ENCODE measurements around the gene CTNS.
A peak's percentile ranks its signal among the peaks of the same experiment; 100 is the strongest.

CTNS gene

DNA sequence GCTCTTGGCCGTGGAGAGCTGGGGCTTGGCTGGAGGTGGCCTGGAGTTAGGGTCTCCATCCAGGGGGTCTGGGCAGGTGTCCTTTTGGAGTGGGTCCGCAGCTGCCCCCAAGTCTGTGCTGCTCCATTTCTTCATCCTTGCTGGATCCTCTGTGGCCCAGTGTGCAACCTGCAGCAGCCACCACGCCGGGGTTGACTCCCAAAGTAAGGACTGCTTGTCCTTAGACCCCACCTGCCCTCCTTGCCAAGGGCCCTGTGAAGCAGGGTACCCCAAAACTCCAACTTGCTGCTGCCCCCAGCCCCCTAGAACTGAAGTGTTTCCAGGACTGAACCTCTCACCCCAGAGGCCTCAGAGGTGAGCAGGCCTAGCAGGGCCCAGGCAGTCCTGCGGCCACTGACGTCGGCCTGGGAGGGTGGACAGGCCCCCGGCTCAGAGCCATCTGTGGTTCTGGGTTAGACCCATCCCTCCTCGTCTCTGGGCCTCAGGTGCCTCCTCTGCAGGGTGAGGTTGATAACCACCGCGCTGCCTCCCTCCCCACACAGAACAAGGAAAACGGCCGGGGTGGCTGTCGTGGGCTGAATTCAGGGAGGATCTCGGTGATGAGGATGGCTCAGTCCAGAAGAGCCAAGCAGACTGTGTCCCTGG, 44.2 kb upstream of the CTNS start:
- DNase-seq = no peak
- H4K91ac ChIP-seq (ENCODE audit: low read length) = no peak overlapping the region
- H2BK15ac ChIP-seq (ENCODE audit: low read depth, poor library complexity, severe bottlenecking) = no peak overlapping the region
- peaks cover 40% of the 10 kb centered on the region for H3K4me1 ChIP-seq (ENCODE audit: control insufficient read depth, insufficient read depth, low read depth, low read length)
- H3K27ac ChIP-seq (ENCODE audit: low read length, poor library complexity, severe bottlenecking) = no peak overlapping the region
- H3K18ac ChIP-seq (ENCODE audit: low read depth in 1 of 2, low read length in 2 of 2) = no peak overlapping the region
- no peaks in the 10 kb centered on the region for H3K79me1 ChIP-seq (replicated peaks; ENCODE audit: low read length, poor library complexity, severe bottlenecking)
- H3K23ac ChIP-seq (ENCODE audit: low read length in 2 of 2) = no peak overlapping the region
- H2AK5ac ChIP-seq (ENCODE audit: low read length, severe bottlenecking) = no peak overlapping the region
- H3K36me3 ChIP-seq (ENCODE audit: control insufficient read depth in 1 of 2, insufficient read depth in 2 of 2, low read depth in 1 of 2, low read length in 2 of 2) = peaks cover 33 to 43% of the 10 kb centered on the region in 2 experiments
- 94% methylated on average over 15 of the region's 15 CpGs for WGBS
- no peak overlapping the region for H2AFZ ChIP-seq (ENCODE audit: low read depth, low read length)
- no peak overlapping the region for H3K4me2 ChIP-seq (ENCODE audit: low read length, poor library complexity, severe bottlenecking)
- H3K4me3 ChIP-seq (ENCODE audit: insufficient read depth in 1 of 2, low read depth in 1 of 2, low read length in 2 of 2) = no peak overlapping the region
- H2BK12ac ChIP-seq (ENCODE audit: low read length in 2 of 2) = no peak overlapping the region
- H3K4ac ChIP-seq (ENCODE audit: low read depth in 1 of 2, low read length in 2 of 2) = no peak overlapping the region
- H3K9me3 ChIP-seq (ENCODE audit: control insufficient read depth, low read length) = no peaks in the 10 kb centered on the region
- no peak overlapping the region for H2BK120ac ChIP-seq (ENCODE audit: low read depth, low read length)
- H2BK5ac ChIP-seq (ENCODE audit: low read depth, low read length, poor library complexity, severe bottlenecking) = no peak overlapping the region
- H3K9ac ChIP-seq (ENCODE audit: low read length) = no peak overlapping the region
- no peak overlapping the region for H3K14ac ChIP-seq (ENCODE audit: low read length in 2 of 2)
- H4K8ac ChIP-seq (ENCODE audit: low read length) = no peak overlapping the region
- H3K27me3 ChIP-seq (ENCODE audit: control insufficient read depth in 1 of 2, insufficient read depth in 1 of 2, low read length in 2 of 2) = no peaks in the 10 kb centered on the region

DNA sequence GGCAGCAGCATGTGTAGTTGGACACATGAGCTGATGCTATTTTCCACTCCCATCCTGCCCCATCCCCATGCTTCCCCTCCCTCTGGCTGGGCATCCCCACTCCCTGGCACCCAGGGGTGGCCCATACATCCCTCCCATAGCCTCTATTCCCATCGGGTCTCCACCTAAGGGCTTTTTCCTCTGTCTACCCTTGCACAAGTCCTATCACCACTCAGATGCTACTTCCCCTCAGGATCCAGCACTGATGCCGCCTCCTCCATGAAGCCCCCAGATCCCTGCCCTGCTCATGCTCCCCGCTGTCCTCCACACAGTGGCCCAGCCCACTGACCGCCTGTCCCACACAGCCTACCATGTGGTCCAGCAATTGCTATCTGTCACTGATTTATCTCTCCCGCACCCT, 43.2 kb upstream of the CTNS start:
- Histone ChIP-seq H3K4ac (ENCODE audit: low read depth in 1 of 2, low read length in 2 of 2) (no peak overlapping the region), H2BK120ac (ENCODE audit: low read depth, low read length) (no peak overlapping the region), H3K4me1 (ENCODE audit: control insufficient read depth, insufficient read depth, low read depth, low read length) (peaks cover 42% of the 10 kb centered on the region), H2BK15ac (ENCODE audit: low read depth, poor library complexity, severe bottlenecking) (no peak overlapping the region), H2AK5ac (ENCODE audit: low read length, severe bottlenecking) (peak overlapping the region; percentile 21), H3K23ac (ENCODE audit: low read length in 2 of 2) (no peak overlapping the region), H4K8ac (ENCODE audit: low read length) (no peak overlapping the region), H4K91ac (ENCODE audit: low read length) (no peak overlapping the region), H2BK5ac (ENCODE audit: low read depth, low read length, poor library complexity, severe bottlenecking) (no peak overlapping the region), H3K79me1 (replicated peaks; ENCODE audit: low read length, poor library complexity, severe bottlenecking) (no peaks in the 10 kb centered on the region), H3K14ac (ENCODE audit: low read length in 2 of 2) (peak overlapping the region in 1 of 2 experiments; percentile 48), H2BK12ac (ENCODE audit: low read length in 2 of 2) (no peak overlapping the region), H3K4me2 (ENCODE audit: low read length, poor library complexity, severe bottlenecking) (no peak overlapping the region), H3K27me3 (ENCODE audit: control insufficient read depth in 1 of 2, insufficient read depth in 1 of 2, low read length in 2 of 2) (no peaks in the 10 kb centered on the region), H3K9ac (ENCODE audit: low read length) (no peak overlapping the region), H3K18ac (ENCODE audit: low read depth in 1 of 2, low read length in 2 of 2) (no peak overlapping the region), H3K9me3 (ENCODE audit: control insufficient read depth, low read length) (no peaks in the 10 kb centered on the region), H3K27ac (ENCODE audit: low read length, poor library complexity, severe bottlenecking) (peak overlapping the region; percentile 10), H3K4me3 (ENCODE audit: insufficient read depth in 1 of 2, low read depth in 1 of 2, low read length in 2 of 2) (no peak overlapping the region), H3K36me3 (ENCODE audit: control insufficient read depth in 1 of 2, insufficient read depth in 2 of 2, low read depth in 1 of 2, low read length in 2 of 2) (peaks cover 28 to 33% of the 10 kb centered on the region in 2 experiments), H2AFZ (ENCODE audit: low read depth, low read length) (no peak overlapping the region)
- 95% methylated on average over 5 of the region's 5 CpGs for WGBS
- no peak for DNase-seq

GRCh38 chr17:3594051-3594800, 42.3 kb upstream of the CTNS start:
- Histone ChIP-seq H3K79me1 (replicated peaks; ENCODE audit: low read length, poor library complexity, severe bottlenecking) (no peaks in the 10 kb centered on the region), H2AK5ac (ENCODE audit: low read length, severe bottlenecking) (no peak overlapping the region), H2BK15ac (ENCODE audit: low read depth, poor library complexity, severe bottlenecking) (no peak overlapping the region), H3K36me3 (ENCODE audit: control insufficient read depth in 1 of 2, insufficient read depth in 2 of 2, low read depth in 1 of 2, low read length in 2 of 2) (peaks cover 26 to 28% of the 10 kb centered on the region in 2 experiments), H2BK12ac (ENCODE audit: low read length in 2 of 2) (no peak overlapping the region), H3K18ac (ENCODE audit: low read depth in 1 of 2, low read length in 2 of 2) (no peak overlapping the region), H3K4me1 (ENCODE audit: control insufficient read depth, insufficient read depth, low read depth, low read length) (peaks cover 42% of the 10 kb centered on the region), H3K9ac (ENCODE audit: low read length) (peak overlapping the region; percentile 32), H3K9me3 (ENCODE audit: control insufficient read depth, low read length) (no peaks in the 10 kb centered on the region), H3K27ac (ENCODE audit: low read length, poor library complexity, severe bottlenecking) (peak overlapping the region; percentile 86), H3K23ac (ENCODE audit: low read length in 2 of 2) (no peak overlapping the region), H3K4me2 (ENCODE audit: low read length, poor library complexity, severe bottlenecking) (no peak overlapping the region), H3K4ac (ENCODE audit: low read depth in 1 of 2, low read length in 2 of 2) (no peak overlapping the region), H2AFZ (ENCODE audit: low read depth, low read length) (no peak overlapping the region), H4K8ac (ENCODE audit: low read length) (no peak overlapping the region), H2BK5ac (ENCODE audit: low read depth, low read length, poor library complexity, severe bottlenecking) (no peak overlapping the region), H3K4me3 (ENCODE audit: insufficient read depth in 1 of 2, low read depth in 1 of 2, low read length in 2 of 2) (no peak overlapping the region), H4K91ac (ENCODE audit: low read length) (no peak overlapping the region), H2BK120ac (ENCODE audit: low read depth, low read length) (no peak overlapping the region), H3K27me3 (ENCODE audit: control insufficient read depth in 1 of 2, insufficient read depth in 1 of 2, low read length in 2 of 2) (no peaks in the 10 kb centered on the region), H3K14ac (ENCODE audit: low read length in 2 of 2) (no peak overlapping the region)
- WGBS = 70% methylated on average over 11 of the region's 11 CpGs
- DNase-seq = peak; percentile 13

DNA sequence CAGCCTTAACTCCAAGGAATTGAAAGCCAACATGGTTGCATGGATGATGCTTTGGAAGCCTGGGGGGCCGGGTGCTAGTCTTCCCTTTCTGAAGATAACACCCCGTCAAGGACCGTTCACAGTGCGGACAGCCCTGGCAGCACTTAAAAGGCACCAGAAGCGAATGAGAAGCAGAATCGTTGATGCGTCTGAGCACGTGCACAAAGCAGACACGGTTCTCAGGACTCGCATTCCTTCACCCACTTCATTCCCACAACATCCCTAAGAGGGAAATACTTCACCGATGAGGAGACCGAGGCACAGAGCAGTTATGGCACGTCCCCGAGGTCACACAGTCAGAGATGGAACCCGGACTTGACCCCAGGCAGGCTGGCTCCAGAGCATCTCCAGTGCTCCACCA, 41.6 kb upstream of the CTNS start:
- no peaks in the 10 kb centered on the region for H3K27me3 ChIP-seq (ENCODE audit: control insufficient read depth in 1 of 2, insufficient read depth in 1 of 2, low read length in 2 of 2)
- no peak overlapping the region for H3K18ac ChIP-seq (ENCODE audit: low read depth in 1 of 2, low read length in 2 of 2)
- no peaks in the 10 kb centered on the region for H3K79me1 ChIP-seq (replicated peaks; ENCODE audit: low read length, poor library complexity, severe bottlenecking)
- no peak overlapping the region for H4K91ac ChIP-seq (ENCODE audit: low read length)
- H2BK12ac ChIP-seq (ENCODE audit: low read length in 2 of 2) = no peak overlapping the region
- H2BK15ac ChIP-seq (ENCODE audit: low read depth, poor library complexity, severe bottlenecking) = no peak overlapping the region
- no peak for DNase-seq
- H2BK120ac ChIP-seq (ENCODE audit: low read depth, low read length) = no peak overlapping the region
- H3K4ac ChIP-seq (ENCODE audit: low read depth in 1 of 2, low read length in 2 of 2) = no peak overlapping the region
- 95% methylated on average over 15 of the region's 15 CpGs for WGBS
- peak overlapping the region; percentile 1 for H2AK5ac ChIP-seq (ENCODE audit: low read length, severe bottlenecking)
- H3K23ac ChIP-seq (ENCODE audit: low read length in 2 of 2) = no peak overlapping the region
- H3K4me3 ChIP-seq (ENCODE audit: insufficient read depth in 1 of 2, low read depth in 1 of 2, low read length in 2 of 2) = no peak overlapping the region
- no peak overlapping the region for H4K8ac ChIP-seq (ENCODE audit: low read length)
- no peak overlapping the region for H3K4me2 ChIP-seq (ENCODE audit: low read length, poor library complexity, severe bottlenecking)
- H2BK5ac ChIP-seq (ENCODE audit: low read depth, low read length, poor library complexity, severe bottlenecking) = peak overlapping the region; percentile 10
- no peak overlapping the region for H3K14ac ChIP-seq (ENCODE audit: low read length in 2 of 2)
- H3K4me1 ChIP-seq (ENCODE audit: control insufficient read depth, insufficient read depth, low read depth, low read length) = peaks cover 41% of the 10 kb centered on the region
- H3K9ac ChIP-seq (ENCODE audit: low read length) = no peak overlapping the region
- no peaks in the 10 kb centered on the region for H3K9me3 ChIP-seq (ENCODE audit: control insufficient read depth, low read length)
- H2AFZ ChIP-seq (ENCODE audit: low read depth, low read length) = no peak overlapping the region
- peaks cover 19 to 21% of the 10 kb centered on the region in 2 experiments for H3K36me3 ChIP-seq (ENCODE audit: control insufficient read depth in 1 of 2, insufficient read depth in 2 of 2, low read depth in 1 of 2, low read length in 2 of 2)
- H3K27ac ChIP-seq (ENCODE audit: low read length, poor library complexity, severe bottlenecking) = peak overlapping the region; percentile 77

Measured in mesenchymal stem cell (in vitro differentiated cells and primary cell).